ENCODE measurements around the gene RNF224. TPM values are rescaled to one million over a fixed set of nuclear protein-coding genes. Genes with fewer than 3 reads are reported as not detected.

Gene RNF224
- polyA plus RNA-seq, 1 donor from 2014 or later, result not detected

- Mint-ChIP-seq H3K9me3 (no peaks in the 10 kb centered on the region), H3K4me1 (no peaks in the 10 kb centered on the region), H3K27me3 (peaks cover 1% of the 10 kb centered on the region), H3K4me3 (no peak overlapping the region), H3K36me3 (peaks cover under 1% of the 10 kb centered on the region), H3K27ac (no peak overlapping the region)
Measured at GRCh38 chr9:137216188-137216965, 10.9 kb upstream of the RNF224 start.

GRCh38 chr9:137217276-137218211, 9.8 kb upstream of the RNF224 start:
- Mint-ChIP-seq H3K36me3 (no peaks in the 10 kb centered on the region), H3K9me3 (no peaks in the 10 kb centered on the region), H3K4me1 (no peaks in the 10 kb centered on the region), H3K4me3 (peak overlapping the region in 1 of 4 donors; percentile 63), H3K27me3 (peaks cover 1% of the 10 kb centered on the region), H3K27ac (no peak overlapping the region)

GRCh38 chr9:137218212-137218753, 9.0 kb upstream of the RNF224 start:
- Mint-ChIP-seq H3K9me3 (no peaks in the 10 kb centered on the region), H3K4me3 (no peak overlapping the region)

GRCh38 chr9:137218754-137219271, 8.5 kb upstream of the RNF224 start:
- Mint-ChIP-seq H3K9me3 (no peaks in the 10 kb centered on the region), H3K36me3 (no peaks in the 10 kb centered on the region), H3K4me1 (no peaks in the 10 kb centered on the region), H3K4me3 (no peak overlapping the region), H3K27me3 (peaks cover 1% of the 10 kb centered on the region), H3K27ac (no peak overlapping the region)

More at GRCh38 chr9:137218212-137218753, 9.0 kb upstream of the RNF224 start:
- H3K4me1 Mint-ChIP-seq, result no peaks in the 10 kb centered on the region
- peaks cover 1% of the 10 kb centered on the region for H3K27me3 Mint-ChIP-seq
- no peak overlapping the region for H3K27ac Mint-ChIP-seq
- H3K36me3 Mint-ChIP-seq, result no peaks in the 10 kb centered on the region

- H3K36me3 Mint-ChIP-seq, result no peaks in the 10 kb centered on the region
- no peaks in the 10 kb centered on the region for H3K9me3 Mint-ChIP-seq
- H3K4me3 Mint-ChIP-seq, result no peak overlapping the region
- peaks cover 1% of the 10 kb centered on the region for H3K27me3 Mint-ChIP-seq
- H3K4me1 Mint-ChIP-seq, result peaks cover 0 to 2% (median 2%) of the 10 kb centered on the region in 3 donors
- no peak overlapping the region for H3K27ac Mint-ChIP-seq
Measured at GRCh38 chr9:137219757-137220316, 7.5 kb upstream of the RNF224 start.

GRCh38 chr9:137220317-137221094, 6.8 kb upstream of the RNF224 start:
- Mint-ChIP-seq H3K27ac (no peak overlapping the region), H3K9me3 (no peaks in the 10 kb centered on the region), H3K4me3 (peak overlapping the region in 3 of 4 donors; percentile 20 to 57 (median 46)), H3K36me3 (no peaks in the 10 kb centered on the region), H3K4me1 (peaks cover 0 to 2% (median 2%) of the 10 kb centered on the region in 3 donors), H3K27me3 (peaks cover 1% of the 10 kb centered on the region)

GRCh38 chr9:137221095-137221505, 6.2 kb upstream of the RNF224 start:
- peaks cover 0 to 2% (median 2%) of the 10 kb centered on the region in 3 donors for H3K4me1 Mint-ChIP-seq
- no peaks in the 10 kb centered on the region for H3K9me3 Mint-ChIP-seq
- H3K36me3 Mint-ChIP-seq, result no peaks in the 10 kb centered on the region
- H3K27ac Mint-ChIP-seq, result no peak overlapping the region
- H3K27me3 Mint-ChIP-seq, result peaks cover 1% of the 10 kb centered on the region
- peak overlapping the region in 3 of 4 donors; percentile 20 to 46 (median 28) for H3K4me3 Mint-ChIP-seq

GRCh38 chr9:137221506-137222111, 5.7 kb upstream of the RNF224 start:
- H3K4me1 Mint-ChIP-seq, result peaks cover 0 to 2% (median 2%) of the 10 kb centered on the region in 3 donors
- H3K27me3 Mint-ChIP-seq, result peaks cover 1% of the 10 kb centered on the region
- no peaks in the 10 kb centered on the region for H3K36me3 Mint-ChIP-seq
- H3K4me3 Mint-ChIP-seq, result peak overlapping the region in 1 of 4 donors; percentile 23
- H3K27ac Mint-ChIP-seq, result no peak overlapping the region
- H3K9me3 Mint-ChIP-seq, result no peaks in the 10 kb centered on the region

GRCh38 chr9:137222190-137223077, 4.9 kb upstream of the RNF224 start, which contains the start of gene RNF208:
Gene RNF208, minus strand, starts transcription at chr9:137222240. Its CDS starts 1,028 bp downstream, at chr9:137221212.
- H3K9me3 Mint-ChIP-seq, result no peaks in the 10 kb centered on the region
- H3K36me3 Mint-ChIP-seq, result no peaks in the 10 kb centered on the region
- H3K4me3 Mint-ChIP-seq, result peak within 1 kb of the TSS; percentile 76 to 94 (median 88)
- H3K27ac Mint-ChIP-seq, result peak within 1 kb of the TSS; percentile 50 to 90 (median 78)
- H3K4me1 Mint-ChIP-seq, result peaks cover 0 to 2% (median 2%) of the 10 kb centered on the region in 3 donors
- peaks cover 2% of the 10 kb centered on the region for H3K27me3 Mint-ChIP-seq

- H3K4me3 Mint-ChIP-seq, result peak overlapping the region; percentile 76 to 94 (median 88)
- no peaks in the 10 kb centered on the region for H3K9me3 Mint-ChIP-seq
Measured at GRCh38 chr9:137223078-137223970, 4.0 kb upstream of the RNF224 start.

GRCh38 chr9:137224830-137225694, 2.2 kb upstream of the RNF224 start, which contains the start of gene CYSRT1:
Gene CYSRT1, plus strand, starts transcription at chr9:137225174. Its CDS starts 448 bp downstream, at chr9:137225622.
- Mint-ChIP-seq H3K27ac (peak within 1 kb of the TSS in 2 of 3 donors; percentile 88 to 90), H3K9me3 (no peaks in the 10 kb centered on the region), H3K27me3 (peaks cover 7% of the 10 kb centered on the region), H3K4me3 (peak within 1 kb of the TSS; percentile 76 to 94 (median 88)), H3K4me1 (peaks cover 0 to 4% (median 2%) of the 10 kb centered on the region in 3 donors), H3K36me3 (no peaks in the 10 kb centered on the region)

More at GRCh38 chr9:137223078-137223970, 4.0 kb upstream of the RNF224 start:
- Mint-ChIP-seq H3K36me3 (no peaks in the 10 kb centered on the region), H3K4me1 (peaks cover 0 to 4% (median 2%) of the 10 kb centered on the region in 3 donors), H3K27me3 (peaks cover 4% of the 10 kb centered on the region), H3K27ac (peak overlapping the region; percentile 50 to 90 (median 88))

All from IgD-negative memory B cell (primary cell).